PC-9 (cell line): Measurements from ENCODE around the gene SASH1.

Source experiments
- EZH2 ChIP-seq: fragments of 200-600 bp; sonication (generic); IDR thresholded peaks from 2 replicates; pipeline ENCODE4 v1.8.0; 2017; ENCODE audit warnings: antibody characterized with exemption, low read depth
- TF ChIP-seq, protein P1 (sequence below): fragments of 200-600 bp; sonication (generic); conservative IDR thresholded peaks from 2 replicates; pipeline ENCODE4 v1.6.1; 2017; ENCODE audit warnings: mixed run types, antibody characterized with exemption, mild to moderate bottlenecking, moderate library complexity

DNA sequence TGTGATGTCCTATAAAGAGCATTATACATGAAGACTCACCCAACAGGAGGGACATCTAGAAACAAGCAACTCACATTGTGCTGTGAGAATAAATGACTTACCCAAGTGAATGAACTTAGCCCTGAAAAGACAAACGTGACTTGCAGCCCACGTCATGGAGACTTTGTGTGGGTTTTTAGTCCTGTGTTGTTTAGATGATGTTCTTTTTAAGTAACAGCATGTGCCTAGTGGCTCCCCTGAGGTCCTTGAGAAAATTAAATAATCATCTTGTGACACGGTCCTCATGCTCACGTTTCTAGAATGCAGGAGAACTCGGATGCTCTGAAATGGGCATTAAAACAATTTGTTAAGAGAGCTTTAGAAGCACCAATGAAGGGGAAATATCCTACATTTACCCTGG, 165.1 kb downstream of the SASH1 start:
- TF ChIP-seq, protein P1, sequence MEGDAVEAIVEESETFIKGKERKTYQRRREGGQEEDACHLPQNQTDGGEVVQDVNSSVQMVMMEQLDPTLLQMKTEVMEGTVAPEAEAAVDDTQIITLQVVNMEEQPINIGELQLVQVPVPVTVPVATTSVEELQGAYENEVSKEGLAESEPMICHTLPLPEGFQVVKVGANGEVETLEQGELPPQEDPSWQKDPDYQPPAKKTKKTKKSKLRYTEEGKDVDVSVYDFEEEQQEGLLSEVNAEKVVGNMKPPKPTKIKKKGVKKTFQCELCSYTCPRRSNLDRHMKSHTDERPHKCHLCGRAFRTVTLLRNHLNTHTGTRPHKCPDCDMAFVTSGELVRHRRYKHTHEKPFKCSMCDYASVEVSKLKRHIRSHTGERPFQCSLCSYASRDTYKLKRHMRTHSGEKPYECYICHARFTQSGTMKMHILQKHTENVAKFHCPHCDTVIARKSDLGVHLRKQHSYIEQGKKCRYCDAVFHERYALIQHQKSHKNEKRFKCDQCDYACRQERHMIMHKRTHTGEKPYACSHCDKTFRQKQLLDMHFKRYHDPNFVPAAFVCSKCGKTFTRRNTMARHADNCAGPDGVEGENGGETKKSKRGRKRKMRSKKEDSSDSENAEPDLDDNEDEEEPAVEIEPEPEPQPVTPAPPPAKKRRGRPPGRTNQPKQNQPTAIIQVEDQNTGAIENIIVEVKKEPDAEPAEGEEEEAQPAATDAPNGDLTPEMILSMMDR: no peak
- TF ChIP-seq EZH2: no peak
